OCI-LY1 (cell line): Measurements from ENCODE around the gene RXYLT1.

Source experiments
- EZH2 ChIP-seq: fragments of 200-600 bp; sonication (generic), shearing (Covaris generic); IDR thresholded peaks from 2 replicates; pipeline ENCODE4 v1.8.0; 2017; ENCODE audit warnings: borderline replicate concordance, mixed run types, mild to moderate bottlenecking, antibody characterized with exemption, low read length, moderate library complexity, mixed read lengths
- TF ChIP-seq, protein P1 (sequence below): fragments of 200-600 bp; sonication (generic), shearing (Covaris generic); IDR thresholded peaks from 2 replicates; pipeline ENCODE4 v1.5.1; 2017; ENCODE audit warnings: mild to moderate bottlenecking, antibody characterized with exemption, low read length, moderate library complexity, mixed read lengths

DNA sequence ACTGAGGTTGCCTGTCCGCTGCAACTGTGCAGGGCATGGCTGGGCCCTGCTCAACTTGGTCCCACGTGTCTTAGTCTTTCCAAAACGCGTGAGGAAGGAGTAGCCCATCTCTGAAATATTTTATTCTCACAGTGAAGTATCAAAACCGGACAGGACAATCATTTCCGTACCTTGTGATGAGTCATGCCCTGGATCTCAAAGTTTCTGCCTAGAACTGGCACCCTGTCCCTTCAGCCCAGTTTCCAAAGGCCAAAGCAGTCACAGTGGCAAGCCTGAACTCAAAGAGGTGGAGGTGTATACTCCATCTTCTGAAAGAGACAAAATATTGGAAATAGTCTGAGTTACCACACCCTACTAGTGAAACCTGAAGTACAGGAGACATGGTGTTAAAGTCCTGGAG, 36.3 kb downstream of the RXYLT1 start:
- no peak for TF ChIP-seq EZH2
- TF ChIP-seq, protein P1, sequence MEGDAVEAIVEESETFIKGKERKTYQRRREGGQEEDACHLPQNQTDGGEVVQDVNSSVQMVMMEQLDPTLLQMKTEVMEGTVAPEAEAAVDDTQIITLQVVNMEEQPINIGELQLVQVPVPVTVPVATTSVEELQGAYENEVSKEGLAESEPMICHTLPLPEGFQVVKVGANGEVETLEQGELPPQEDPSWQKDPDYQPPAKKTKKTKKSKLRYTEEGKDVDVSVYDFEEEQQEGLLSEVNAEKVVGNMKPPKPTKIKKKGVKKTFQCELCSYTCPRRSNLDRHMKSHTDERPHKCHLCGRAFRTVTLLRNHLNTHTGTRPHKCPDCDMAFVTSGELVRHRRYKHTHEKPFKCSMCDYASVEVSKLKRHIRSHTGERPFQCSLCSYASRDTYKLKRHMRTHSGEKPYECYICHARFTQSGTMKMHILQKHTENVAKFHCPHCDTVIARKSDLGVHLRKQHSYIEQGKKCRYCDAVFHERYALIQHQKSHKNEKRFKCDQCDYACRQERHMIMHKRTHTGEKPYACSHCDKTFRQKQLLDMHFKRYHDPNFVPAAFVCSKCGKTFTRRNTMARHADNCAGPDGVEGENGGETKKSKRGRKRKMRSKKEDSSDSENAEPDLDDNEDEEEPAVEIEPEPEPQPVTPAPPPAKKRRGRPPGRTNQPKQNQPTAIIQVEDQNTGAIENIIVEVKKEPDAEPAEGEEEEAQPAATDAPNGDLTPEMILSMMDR, result no peak
